K562 (cell line): Measurements from ENCODE around the gene POU2F1. TPM values are rescaled to one million over a fixed set of nuclear protein-coding genes. Genes with fewer than 3 reads are reported as not detected.

Source experiments
- E2F4 ChIP-seq: sonication (generic); formaldehyde crosslinking; IDR thresholded peaks from 2 replicates; pipeline ENCODE4 v1.8.0; 2022; ENCODE audit warnings: mild to moderate bottlenecking, low read depth, missing genetic modification reagents
- ETV5 ChIP-seq: sonication (generic); formaldehyde crosslinking; IDR thresholded peaks from 2 replicates; pipeline ENCODE4 v1.4.0; 2020; ENCODE audit warnings: low read depth, mild to moderate bottlenecking, missing genetic modification reagents
- HMGN3 ChIP-seq: IDR thresholded peaks from 2 replicates; pipeline ENCODE4 v1.6.1; 2011; ENCODE audit warnings: borderline replicate concordance, low read depth, mild to moderate bottlenecking, mixed read lengths, low read length; ENCODE audit not compliant: insufficient read length; ENCODE audit errors: extremely low read depth
- MAFK ChIP-seq: IDR thresholded peaks from 2 replicates; pipeline ENCODE4 v1.6.1; 2011; ENCODE audit warnings: low read length, improper control_type of control experiment
- MYC ChIP-seq, 2 experiments: fragments of 250-450 bp in 1 of 2; sonication (Bioruptor Pico) in 1 of 2; IDR thresholded peaks; 2 replicates each; pipeline versions ENCODE4 v1.5.1 to v1.6.1; 2012 to 2021; ENCODE audit warnings: low read depth in 2 of 2, borderline replicate concordance in 1 of 2, improper control_type of control experiment in 1 of 2, low read length in 1 of 2, mild to moderate bottlenecking in 1 of 2, moderate library complexity in 1 of 2
- NR2C2 ChIP-seq, 2 experiments: fragments of 200-800 bp in 1 of 2; sonication (Bioruptor generic) in 1 of 2; sonication (generic) in 1 of 2; formaldehyde crosslinking in 1 of 2; IDR thresholded peaks; 2 replicates each; pipeline versions ENCODE4 v1.6.1 to v1.8.0; 2016 to 2022; ENCODE audit warnings: mild to moderate bottlenecking in 1 of 2, missing compliant biosample characterization in 1 of 2, missing genetic modification characterization in 1 of 2, missing genetic modification reagents in 1 of 2
- PHF21A ChIP-seq: fragments of 450-650 bp; IDR thresholded peaks from 2 replicates; pipeline ENCODE4 v1.6.1; 2017; ENCODE audit warnings: low read depth, borderline replicate concordance
- PML ChIP-seq: IDR thresholded peaks from 2 replicates; pipeline ENCODE4 v1.6.1; 2012; ENCODE audit warnings: low read length, inconsistent platforms
- PRPF4 ChIP-seq: fragments of 200-400 bp; formaldehyde crosslinking; IDR thresholded peaks from one replicate; pipeline ENCODE4 v1.6.1; 2017; ENCODE audit warnings: low read length, low read depth, mild to moderate bottlenecking; ENCODE audit not compliant: insufficient read depth, poor library complexity, severe bottlenecking
- RBBP5 ChIP-seq: fragments of 200-600 bp; sonication (generic); IDR thresholded peaks from 2 replicates; pipeline ENCODE4 v1.6.1; 2012; ENCODE audit warnings: borderline replicate concordance, mild to moderate bottlenecking, low read length, control low read depth, inconsistent platforms; ENCODE audit not compliant: insufficient read depth, poor library complexity, severe bottlenecking
- RBFOX2 ChIP-seq: fragments of 200-400 bp; formaldehyde crosslinking; IDR thresholded peaks from 2 replicates; pipeline ENCODE4 v1.6.1; 2017; ENCODE audit warnings: low read depth, mild to moderate bottlenecking, low read length, moderate library complexity
- SMARCA4 ChIP-seq: fragments of 450-650 bp; IDR thresholded peaks from 2 replicates; pipeline ENCODE4 v1.6.1; 2016
- polyA plus RNA-seq, 8 experiments: library from polyadenylated mRNA; depleted of rRNA in 4 of 8; stranded (reverse) in 5 of 8; unstranded in 3 of 8; fragments of >200 nt; fragmentation: Nextera tagmentation in 2 of 8; fragmentation: Illumina TruSeq in 1 of 8; extraction: Ambion mirVana in 2 of 8; extraction: Trizol in 1 of 8; gene quantifications; 2 replicates each; pipeline versions ENCODE4 v1.2.1 to v1.2.3, GENCODE V29; 2011 to 2014; ENCODE audit warnings: inconsistent platforms in 1 of 8, missing spikeins in 1 of 8
- total RNA-seq, 7 experiments: library from RNA; depleted of rRNA in 6 of 7; stranded (reverse); fragments of >200 nt in 6 of 7; fragmentation: Illumina TruSeq in 2 of 7; extraction: Trizol in 2 of 7; gene quantifications; 2 replicates each; pipeline versions ENCODE4 v1.2.1 to v1.2.3, GENCODE V29; 2011 to 2021; ENCODE audit warnings: low replicate concordance in 1 of 7
- TF ChIP-seq, protein P1 (sequence below), 3 experiments: fragments of 200-800 bp in 1 of 3; fragments of 250-450 bp in 1 of 3; fragments of 450-650 bp in 1 of 3; sonication (Bioruptor Pico) in 1 of 3; sonication (Bioruptor generic) in 1 of 3; formaldehyde crosslinking in 1 of 3; IDR thresholded peaks; 2 replicates each; pipeline versions ENCODE4 v1.6.1 to v1.8.0; 2016 to 2022; ENCODE audit warnings: mild to moderate bottlenecking in 2 of 3, missing genetic modification characterization in 2 of 3, missing compliant biosample characterization in 1 of 3, moderate library complexity in 1 of 3
- TF ChIP-seq, protein P2 (sequence below): fragments of 250-450 bp; sonication (Bioruptor Pico); IDR thresholded peaks from 2 replicates; pipeline ENCODE4 v1.9.0; 2021; ENCODE audit warnings: mild to moderate bottlenecking
- TF ChIP-seq, protein P3 (sequence below), 2 experiments: IDR thresholded peaks; 2 replicates each; pipeline ENCODE4 v1.6.1; 2012; ENCODE audit warnings: improper control_type of control experiment in 2 of 2, low read depth in 2 of 2, low read length in 2 of 2, borderline replicate concordance in 1 of 2

POU2F1 gene
- total and polyA plus RNA-seq, 9 of the 15 experiments (the other 6 are each of a cell fraction or from before 2014, with no cell fraction given), result 2.6 to 22.3 (median 8.8) TPM

DNA sequence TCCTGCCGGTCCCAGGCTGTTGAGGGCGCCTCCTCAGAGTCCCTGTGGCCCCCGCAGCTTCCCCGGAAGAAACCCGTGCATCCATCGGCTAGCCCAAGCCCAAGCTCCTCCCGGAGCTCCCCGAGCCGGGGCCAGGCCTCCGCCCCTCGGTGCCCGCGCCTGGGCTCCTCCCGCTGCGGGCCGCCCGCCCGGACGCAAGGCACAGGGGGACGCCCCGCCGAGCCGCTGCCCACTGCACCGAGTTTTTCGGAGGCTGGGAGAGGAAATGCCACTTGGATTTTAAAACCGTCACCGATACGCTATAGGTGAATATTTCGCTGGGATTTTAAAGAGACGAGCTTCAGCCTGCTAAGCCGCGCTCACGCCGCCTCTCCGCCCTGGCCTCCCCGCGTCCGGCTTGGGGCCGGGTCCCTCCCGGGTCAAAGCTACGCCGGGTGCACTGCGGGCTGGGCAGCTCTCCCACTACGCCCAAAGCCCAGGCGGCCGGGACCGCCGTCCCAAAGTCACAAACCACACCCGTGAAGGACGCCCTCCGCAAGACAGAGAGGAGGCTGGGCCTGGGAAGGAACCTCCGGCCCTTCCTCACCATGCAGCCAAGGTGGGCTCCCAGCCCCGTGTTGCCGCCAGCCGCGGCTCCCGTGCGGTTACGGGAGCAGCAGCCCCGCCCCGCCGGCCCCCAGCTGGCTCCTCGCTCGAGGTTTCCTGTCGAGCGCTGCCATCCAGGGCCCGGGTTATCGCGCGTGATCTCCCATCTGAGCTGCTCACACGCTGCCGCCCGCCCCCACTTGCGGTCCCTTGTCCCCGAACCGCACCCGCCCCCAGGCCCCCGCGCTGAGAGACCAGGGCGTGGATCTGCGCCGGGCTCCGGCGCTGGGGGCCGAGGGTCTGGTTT is 234.5 kb downstream of the POU2F1 start (continued):
- TF ChIP-seq, protein P1, sequence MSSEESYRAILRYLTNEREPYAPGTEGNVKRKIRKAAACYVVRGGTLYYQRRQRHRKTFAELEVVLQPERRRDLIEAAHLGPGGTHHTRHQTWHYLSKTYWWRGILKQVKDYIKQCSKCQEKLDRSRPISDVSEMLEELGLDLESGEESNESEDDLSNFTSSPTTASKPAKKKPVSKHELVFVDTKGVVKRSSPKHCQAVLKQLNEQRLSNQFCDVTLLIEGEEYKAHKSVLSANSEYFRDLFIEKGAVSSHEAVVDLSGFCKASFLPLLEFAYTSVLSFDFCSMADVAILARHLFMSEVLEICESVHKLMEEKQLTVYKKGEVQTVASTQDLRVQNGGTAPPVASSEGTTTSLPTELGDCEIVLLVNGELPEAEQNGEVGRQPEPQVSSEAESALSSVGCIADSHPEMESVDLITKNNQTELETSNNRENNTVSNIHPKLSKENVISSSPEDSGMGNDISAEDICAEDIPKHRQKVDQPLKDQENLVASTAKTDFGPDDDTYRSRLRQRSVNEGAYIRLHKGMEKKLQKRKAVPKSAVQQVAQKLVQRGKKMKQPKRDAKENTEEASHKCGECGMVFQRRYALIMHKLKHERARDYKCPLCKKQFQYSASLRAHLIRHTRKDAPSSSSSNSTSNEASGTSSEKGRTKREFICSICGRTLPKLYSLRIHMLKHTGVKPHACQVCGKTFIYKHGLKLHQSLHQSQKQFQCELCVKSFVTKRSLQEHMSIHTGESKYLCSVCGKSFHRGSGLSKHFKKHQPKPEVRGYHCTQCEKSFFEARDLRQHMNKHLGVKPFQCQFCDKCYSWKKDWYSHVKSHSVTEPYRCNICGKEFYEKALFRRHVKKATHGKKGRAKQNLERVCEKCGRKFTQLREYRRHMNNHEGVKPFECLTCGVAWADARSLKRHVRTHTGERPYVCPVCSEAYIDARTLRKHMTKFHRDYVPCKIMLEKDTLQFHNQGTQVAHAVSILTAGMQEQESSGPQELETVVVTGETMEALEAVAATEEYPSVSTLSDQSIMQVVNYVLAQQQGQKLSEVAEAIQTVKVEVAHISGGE (CRISPR knock-in tag; IDR thresholded peaks at IDR 0.05), result no peak
- TF ChIP-seq, protein P2, sequence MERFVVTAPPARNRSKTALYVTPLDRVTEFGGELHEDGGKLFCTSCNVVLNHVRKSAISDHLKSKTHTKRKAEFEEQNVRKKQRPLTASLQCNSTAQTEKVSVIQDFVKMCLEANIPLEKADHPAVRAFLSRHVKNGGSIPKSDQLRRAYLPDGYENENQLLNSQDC (CRISPR knock-in tag), result no peak
- TF ChIP-seq PHF21A, result no peak
- TF ChIP-seq ETV5 (CRISPR knock-in tag), result 0 out of 2 replicates have a peak, but pooled peaks have one; percentile 25
- no peak for TF ChIP-seq PML
- TF ChIP-seq MYC (IDR thresholded peaks at IDR 0.05; ENCODE audit: low read depth, low read length), result 0 out of 2 replicates have a peak, but pooled peaks have one; percentile 14
- no peak; the same call in 1 of the 2 replicates for TF ChIP-seq MYC (CRISPR knock-in tag; IDR thresholded peaks at IDR 0.05; ENCODE audit: borderline replicate concordance, low read depth)
- peak; percentile 54 for TF ChIP-seq HMGN3
- 0 out of 2 replicates have a peak, but pooled peaks have one; percentile 39 for TF ChIP-seq E2F4 (CRISPR knock-in tag)
- TF ChIP-seq RBBP5, result peak; percentile 64
- TF ChIP-seq SMARCA4, result no peak
- TF ChIP-seq RBFOX2, result peak; percentile 48; the same call in 1 of the 2 replicates
- TF ChIP-seq, protein P3, sequence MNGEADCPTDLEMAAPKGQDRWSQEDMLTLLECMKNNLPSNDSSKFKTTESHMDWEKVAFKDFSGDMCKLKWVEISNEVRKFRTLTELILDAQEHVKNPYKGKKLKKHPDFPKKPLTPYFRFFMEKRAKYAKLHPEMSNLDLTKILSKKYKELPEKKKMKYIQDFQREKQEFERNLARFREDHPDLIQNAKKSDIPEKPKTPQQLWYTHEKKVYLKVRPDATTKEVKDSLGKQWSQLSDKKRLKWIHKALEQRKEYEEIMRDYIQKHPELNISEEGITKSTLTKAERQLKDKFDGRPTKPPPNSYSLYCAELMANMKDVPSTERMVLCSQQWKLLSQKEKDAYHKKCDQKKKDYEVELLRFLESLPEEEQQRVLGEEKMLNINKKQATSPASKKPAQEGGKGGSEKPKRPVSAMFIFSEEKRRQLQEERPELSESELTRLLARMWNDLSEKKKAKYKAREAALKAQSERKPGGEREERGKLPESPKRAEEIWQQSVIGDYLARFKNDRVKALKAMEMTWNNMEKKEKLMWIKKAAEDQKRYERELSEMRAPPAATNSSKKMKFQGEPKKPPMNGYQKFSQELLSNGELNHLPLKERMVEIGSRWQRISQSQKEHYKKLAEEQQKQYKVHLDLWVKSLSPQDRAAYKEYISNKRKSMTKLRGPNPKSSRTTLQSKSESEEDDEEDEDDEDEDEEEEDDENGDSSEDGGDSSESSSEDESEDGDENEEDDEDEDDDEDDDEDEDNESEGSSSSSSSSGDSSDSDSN (IDR thresholded peaks at IDR 0.05; ENCODE audit: borderline replicate concordance in 1 of 2, low read depth in 2 of 2, low read length in 2 of 2), result peak; percentile 24 to 53; a peak in 2 of 4 replicates
- no peak for TF ChIP-seq PRPF4
- no peak for TF ChIP-seq NR2C2 (CRISPR knock-in tag; IDR thresholded peaks at IDR 0.05)
- peak; percentile 15; the same call in 1 of the 2 replicates for TF ChIP-seq NR2C2 (tag; IDR thresholded peaks at IDR 0.05)
- no peak for TF ChIP-seq MAFK
